WI38 (cell line): ENCODE measurements around the gene WNT3.
"Not testable (repeated sequence)": the region's sequence is repeated elsewhere in the genome, so short reads cannot be mapped to it uniquely, and the experiment has no call there.

Source experiments
- H3K4me3 ChIP-seq: 2 replicates; pipeline ENCODE4 v1.5.1; 2011; ENCODE audit warnings: low read depth, mild to moderate bottlenecking, control low read depth, low read length
- CTCF ChIP-seq: IDR thresholded peaks from 2 replicates; pipeline ENCODE4 v1.5.1; 2012; ENCODE audit warnings: low read depth, mild to moderate bottlenecking, control low read depth, low read length

The WNT3 gene

GRCh38 chr17:46796524-46796923 lies 22.0 kb downstream of the WNT3 start:
- H3K4me3 ChIP-seq: no peak overlapping the region
- TF ChIP-seq CTCF: no peak

GRCh38 chr17:46796084-46796483 lies 22.4 kb downstream of the WNT3 start:
- H3K4me3 ChIP-seq: no peak overlapping the region
- no peak for TF ChIP-seq CTCF

GRCh38 chr17:46795379-46795952 lies 23.0 kb downstream of the WNT3 start:
- no peak overlapping the region for H3K4me3 ChIP-seq
- no peak for TF ChIP-seq CTCF

GRCh38 chr17:46794318-46794717 lies 24.2 kb downstream of the WNT3 start:
- no peak overlapping the region for H3K4me3 ChIP-seq
- no peak for TF ChIP-seq CTCF

- no peak overlapping the region for H3K4me3 ChIP-seq
- TF ChIP-seq CTCF: no peak
Measured at GRCh38 chr17:46793541-46793940, 25.0 kb downstream of the WNT3 start.

- not testable (repeated sequence) for H3K4me3 ChIP-seq
Measured at GRCh38 chr17:46793023-46793422, 25.5 kb downstream of the WNT3 start.

- H3K4me3 ChIP-seq: no peak overlapping the region
- no peak for TF ChIP-seq CTCF
Measured at GRCh38 chr17:46792071-46792470, 26.4 kb downstream of the WNT3 start.

- no peak for TF ChIP-seq CTCF
- H3K4me3 ChIP-seq: no peak overlapping the region
Measured at GRCh38 chr17:46791531-46791930, 27.0 kb downstream of the WNT3 start.
